ENCODE results near the gene COP1. TPM values are rescaled to one million over a fixed set of nuclear protein-coding genes. Genes with fewer than 3 reads are reported as not detected.

Gene COP1
- total and polyA plus RNA-seq, 10 donors, result 46.7 to 110 (median 66.0) TPM

- no peak for DNase-seq
- no peak overlapping the region for H3K27ac ChIP-seq
- WGBS, 5 donors, result 79 to 93% (median 86%) methylated on average over 1 of the region's 1 CpG
- intact Hi-C loops (cut with DNase I; ENCODE audit: low total_unique reads), result no loop called here
- TF ChIP-seq CTCF (IDR thresholded peaks at IDR 0.05 in 8 of 11, conservative IDR thresholded peaks at IDR 0.05 in 3 of 11) (no peak), POLR2AphosphoS5 (IDR thresholded peaks at IDR 0.05) (no peak), POLR2A (IDR thresholded peaks at IDR 0.05) (no peak)
- H3K36me3 ChIP-seq, result no peaks in the 10 kb centered on the region
- H3K27me3 ChIP-seq (replicated peaks in 1 of 7), result no peaks in the 10 kb centered on the region
- H3K9me3 ChIP-seq, result no peaks in the 10 kb centered on the region
- H3K4me3 ChIP-seq, result no peak overlapping the region
- H3K4me1 ChIP-seq, result no peaks in the 10 kb centered on the region
These were observed 15.1 kb upstream of the COP1 start for GRCh38 chr1:176222196-176222595.

- no peak for TF ChIP-seq CTCF (IDR thresholded peaks at IDR 0.05 in 8 of 11, conservative IDR thresholded peaks at IDR 0.05 in 3 of 11)
- TF ChIP-seq POLR2AphosphoS5 (IDR thresholded peaks at IDR 0.05), result no peak
- TF ChIP-seq POLR2A (IDR thresholded peaks at IDR 0.05), result no peak
- intact Hi-C loops (cut with DNase I; ENCODE audit: low total_unique reads), result no loop called here
- H3K4me3 ChIP-seq, result no peak overlapping the region
- H3K36me3 ChIP-seq, result no peaks in the 10 kb centered on the region
- no peaks in the 10 kb centered on the region for H3K4me1 ChIP-seq
- no peaks in the 10 kb centered on the region for H3K9me3 ChIP-seq
- no peaks in the 10 kb centered on the region for H3K27me3 ChIP-seq (replicated peaks in 1 of 7)
- no peak for DNase-seq
- no peak overlapping the region for H3K27ac ChIP-seq
- WGBS, 5 donors, result 79 to 84% (median 84%) methylated on average over 8 of the region's 8 CpGs
These were observed 13.1 kb upstream of the COP1 start for GRCh38 chr1:176220100-176220689.

GRCh38 chr1:176217461-176218099 is 10.5 kb upstream of the COP1 start:
- no peak for DNase-seq
- Histone ChIP-seq H3K9me3 (no peaks in the 10 kb centered on the region), H3K27ac (no peak overlapping the region), H3K36me3 (no peaks in the 10 kb centered on the region), H3K4me1 (no peaks in the 10 kb centered on the region), H3K27me3 (replicated peaks in 1 of 7) (no peaks in the 10 kb centered on the region), H3K4me3 (no peak overlapping the region)
- TF ChIP-seq POLR2AphosphoS5 (IDR thresholded peaks at IDR 0.05) (no peak), CTCF (IDR thresholded peaks at IDR 0.05 in 8 of 11, conservative IDR thresholded peaks at IDR 0.05 in 3 of 11) (no peak), POLR2A (IDR thresholded peaks at IDR 0.05) (no peak)
- intact Hi-C loops (cut with DNase I; ENCODE audit: low total_unique reads), result no loop called here

- H3K36me3 ChIP-seq, result no peaks in the 10 kb centered on the region
- TF ChIP-seq POLR2AphosphoS5 (IDR thresholded peaks at IDR 0.05) (no peak), POLR2A (IDR thresholded peaks at IDR 0.05) (no peak), CTCF (IDR thresholded peaks at IDR 0.05 in 8 of 11, conservative IDR thresholded peaks at IDR 0.05 in 3 of 11) (no peak)
- H3K4me3 ChIP-seq, result no peak overlapping the region
- H3K27ac ChIP-seq, result no peak overlapping the region
- intact Hi-C loops (cut with DNase I; ENCODE audit: low total_unique reads), result no loop called here
- 53 to 83% (median 61%) methylated on average over 1 of the region's 1 CpG for WGBS, 5 donors
- H3K27me3 ChIP-seq (replicated peaks in 1 of 7), result no peaks in the 10 kb centered on the region
- H3K9me3 ChIP-seq, result no peaks in the 10 kb centered on the region
- DNase-seq, result no peak
- H3K4me1 ChIP-seq, result peaks cover 0 to 14% (median 1%) of the 10 kb centered on the region in 6 donors
These were observed 8.9 kb upstream of the COP1 start for GRCh38 chr1:176216031-176216430.

All from spleen (tissue), 11 donors.